Measurements from ENCODE around the gene FAM76B. TPM values are rescaled to one million over a fixed set of nuclear protein-coding genes. Genes with fewer than 3 reads are reported as not detected.

FAM76B gene
- total and polyA plus RNA-seq, 2 of the 13 experiments (the other 11 are each of a cell fraction or from before 2014, with no cell fraction given), result 20.2 to 24.2 TPM

- peak; percentile 49 for TF ChIP-seq ZFX (CRISPR knock-in tag; IDR thresholded peaks at IDR 0.05; ENCODE audit: low read depth)
- TF ChIP-seq ZFP62 (CRISPR knock-in tag; IDR thresholded peaks at IDR 0.05), result no peak
- no peak for TF ChIP-seq HBP1 (CRISPR knock-in tag; IDR thresholded peaks at IDR 0.05; ENCODE audit: low read depth)
- TF ChIP-seq IRX3 (CRISPR knock-in tag; IDR thresholded peaks at IDR 0.05; ENCODE audit: borderline replicate concordance, low read depth), result no peak
- TF ChIP-seq NFYB (CRISPR knock-in tag; IDR thresholded peaks at IDR 0.05), result peak; percentile 81
- peak; percentile 86 for TF ChIP-seq ZNF501 (CRISPR knock-in tag; IDR thresholded peaks at IDR 0.05)
- TF ChIP-seq MEF2D (CRISPR knock-in tag; IDR thresholded peaks at IDR 0.05), result no peak
- TF ChIP-seq ZSCAN22 (CRISPR knock-in tag; IDR thresholded peaks at IDR 0.05), result no peak
- no peak for TF ChIP-seq NR2F1 (CRISPR knock-in tag; IDR thresholded peaks at IDR 0.05)
- TF ChIP-seq CEBPG (CRISPR knock-in tag; IDR thresholded peaks at IDR 0.05), result no peak
- TF ChIP-seq ZNF275 (CRISPR knock-in tag; IDR thresholded peaks at IDR 0.05; ENCODE audit: borderline replicate concordance), result 0 out of 2 replicates have a peak, but pooled peaks have one; percentile 67
- peak; percentile 49; the same call in 1 of the 2 replicates for TF ChIP-seq KMT2B (CRISPR knock-in tag; IDR thresholded peaks at IDR 0.05)
- TF ChIP-seq ZNF800 (CRISPR knock-in tag; IDR thresholded peaks at IDR 0.05), result 0 out of 2 replicates have a peak, but pooled peaks have one; percentile 73
- TF ChIP-seq MBD4 (IDR thresholded peaks at IDR 0.05; ENCODE audit: borderline replicate concordance, low read length), result no peak
- TF ChIP-seq ZFYVE20 (CRISPR knock-in tag; IDR thresholded peaks at IDR 0.05; ENCODE audit: borderline replicate concordance, low read depth), result no peak
- TF ChIP-seq, protein P1, sequence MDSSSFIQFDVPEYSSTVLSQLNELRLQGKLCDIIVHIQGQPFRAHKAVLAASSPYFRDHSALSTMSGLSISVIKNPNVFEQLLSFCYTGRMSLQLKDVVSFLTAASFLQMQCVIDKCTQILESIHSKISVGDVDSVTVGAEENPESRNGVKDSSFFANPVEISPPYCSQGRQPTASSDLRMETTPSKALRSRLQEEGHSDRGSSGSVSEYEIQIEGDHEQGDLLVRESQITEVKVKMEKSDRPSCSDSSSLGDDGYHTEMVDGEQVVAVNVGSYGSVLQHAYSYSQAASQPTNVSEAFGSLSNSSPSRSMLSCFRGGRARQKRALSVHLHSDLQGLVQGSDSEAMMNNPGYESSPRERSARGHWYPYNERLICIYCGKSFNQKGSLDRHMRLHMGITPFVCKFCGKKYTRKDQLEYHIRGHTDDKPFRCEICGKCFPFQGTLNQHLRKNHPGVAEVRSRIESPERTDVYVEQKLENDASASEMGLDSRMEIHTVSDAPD (CRISPR knock-in tag; IDR thresholded peaks at IDR 0.05), result no peak
- TF ChIP-seq ZNF496 (CRISPR knock-in tag; IDR thresholded peaks at IDR 0.05; ENCODE audit: insufficient replicate concordance), result no peak
- TF ChIP-seq ZNF878 (CRISPR knock-in tag; IDR thresholded peaks at IDR 0.05), result 0 out of 2 replicates have a peak, but pooled peaks have one; percentile 47
- no peak for TF ChIP-seq PRPF4 (IDR thresholded peaks at IDR 0.05; ENCODE audit: low read depth, low read length, poor library complexity, severe bottlenecking)
Observed at GRCh38 chr11:95790123-95790932, 746 bp upstream of the FAM76B start, which contains the start of gene CEP57 (continued).
